ENCODE data around the gene RPAP3. TPM values are rescaled to one million over a fixed set of nuclear protein-coding genes. Genes with fewer than 3 reads are reported as not detected.

The RPAP3 gene
- total RNA-seq, 2 experiments from 2014 or later = 21.6 to 53.9 TPM

- ChIA-PET POLR2A (interaction anchor here (0.8 to 1.8 kb wide), 2 partner anchors 11 to 12 kb away, joined by 3 to 6 read pairs; no protein-coding TSS in a partner anchor), CTCF (ENCODE audit: unreplicated experiment) (no interaction called here)
- no peaks in the 10 kb centered on the region for H4K20me1 ChIP-seq (ENCODE audit: insufficient read depth, low read length)
- H3K36me3 ChIP-seq (ENCODE audit: insufficient read depth, low read length) = no peaks in the 10 kb centered on the region
- intact Hi-C loops (cut with micrococcal nuclease; ENCODE audit: unreplicated experiment) = no loop called here
- H3K4me2 ChIP-seq (ENCODE audit: low read length) = peak overlapping the region; percentile 62
- H3K27ac ChIP-seq (ENCODE audit: low read depth, low read length, poor library complexity, severe bottlenecking) = peak overlapping the region; percentile 9
- no peak for DNase-seq (ENCODE audit: low spot score)
- no peaks in the 10 kb centered on the region for H3K9me3 ChIP-seq (ENCODE audit: low read length)
- H3K4me3 ChIP-seq (ENCODE audit: low read depth, low read length, poor library complexity, severe bottlenecking) = peak overlapping the region; percentile 10
- TF ChIP-seq EZH2phosphoT487 (IDR thresholded peaks at IDR 0.05; ENCODE audit: borderline replicate concordance, low read depth, low read length) (no peak), CTCF (conservative IDR thresholded peaks at IDR 0.05; ENCODE audit: low read length) (no peak)
- H2AFZ ChIP-seq (ENCODE audit: low read length) = no peak overlapping the region
- H3K4me1 ChIP-seq (ENCODE audit: insufficient read depth, low read length, poor library complexity, severe bottlenecking) = peaks cover 40% of the 10 kb centered on the region
- no peaks in the 10 kb centered on the region for H3K79me2 ChIP-seq (ENCODE audit: insufficient read depth, low read depth, low read length)
- BruUV-seq (replicated peaks) = no TSS peak
- H3K9me2 ChIP-seq (ENCODE audit: insufficient read depth, low read length) = no peaks in the 10 kb centered on the region
Observed at GRCh38 chr12:47746523-47746922, 40.7 kb upstream of the RPAP3 start.

- CTCF ChIA-PET (ENCODE audit: unreplicated experiment) = no interaction called here
- no peak for TF ChIP-seq EZH2phosphoT487 (IDR thresholded peaks at IDR 0.05; ENCODE audit: borderline replicate concordance, low read depth, low read length)
- no peak for TF ChIP-seq CTCF (conservative IDR thresholded peaks at IDR 0.05; ENCODE audit: low read length)
- DNase-seq (ENCODE audit: low spot score) = no peak
- no peaks in the 10 kb centered on the region for H3K9me2 ChIP-seq (ENCODE audit: insufficient read depth, low read length)
- H4K20me1 ChIP-seq (ENCODE audit: insufficient read depth, low read length) = no peaks in the 10 kb centered on the region
- no peak overlapping the region for H3K27ac ChIP-seq (ENCODE audit: low read depth, low read length, poor library complexity, severe bottlenecking)
- peak overlapping the region; percentile 62; the same call in 1 of the 2 replicates for H3K4me2 ChIP-seq (ENCODE audit: low read length)
- H2AFZ ChIP-seq (ENCODE audit: low read length) = no peak overlapping the region
- no peaks in the 10 kb centered on the region for H3K79me2 ChIP-seq (ENCODE audit: insufficient read depth, low read depth, low read length)
- no peaks in the 10 kb centered on the region for H3K36me3 ChIP-seq (ENCODE audit: insufficient read depth, low read length)
- no peak overlapping the region for H3K4me3 ChIP-seq (ENCODE audit: low read depth, low read length, poor library complexity, severe bottlenecking)
- no TSS peak for BruUV-seq (replicated peaks)
- peaks cover 41% of the 10 kb centered on the region for H3K4me1 ChIP-seq (ENCODE audit: insufficient read depth, low read length, poor library complexity, severe bottlenecking)
- POLR2A ChIA-PET = no interaction called here
- intact Hi-C loops (cut with micrococcal nuclease; ENCODE audit: unreplicated experiment) = no loop called here
- no peaks in the 10 kb centered on the region for H3K9me3 ChIP-seq (ENCODE audit: low read length)
Observed at GRCh38 chr12:47746073-47746472, 40.2 kb upstream of the RPAP3 start.

DNA sequence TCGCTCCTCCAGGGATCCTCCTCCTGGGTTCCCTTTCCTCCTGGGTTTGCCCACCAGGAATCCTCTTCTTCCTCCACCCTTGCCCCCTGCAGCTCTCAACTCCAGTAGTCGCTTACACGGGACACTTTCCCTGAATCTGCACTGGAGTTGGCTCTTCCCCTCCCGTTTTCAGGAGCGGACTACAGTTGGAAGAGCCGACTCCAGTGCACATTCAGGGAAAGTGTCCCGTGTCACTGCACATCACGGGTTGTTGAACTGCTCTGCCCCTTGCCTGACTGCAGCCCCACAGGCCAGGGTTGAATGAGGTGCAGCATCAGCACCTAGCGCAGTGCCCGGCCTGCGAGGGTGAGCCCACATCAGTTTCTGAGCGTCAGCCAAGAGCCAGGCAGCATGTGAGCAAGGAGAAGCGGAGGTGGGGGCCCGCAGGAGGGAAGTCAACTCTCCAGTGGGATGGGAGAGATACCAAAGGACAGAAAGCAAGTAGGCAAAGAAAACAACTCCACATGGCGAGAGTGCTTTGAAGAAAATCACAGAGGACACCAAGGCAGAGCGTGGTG lies 39.7 kb upstream of the RPAP3 start:
- no peak overlapping the region for H3K4me2 ChIP-seq (ENCODE audit: low read length)
- POLR2A ChIA-PET = interaction anchor here (0.9 to 1.9 kb wide), 2 partner anchors 12 to 27 kb away, joined by 4 read pairs; partner anchors contain the start of gene SLC48A1
- no peaks in the 10 kb centered on the region for H3K9me3 ChIP-seq (ENCODE audit: low read length)
- no peak overlapping the region for H2AFZ ChIP-seq (ENCODE audit: low read length)
- intact Hi-C loops (cut with micrococcal nuclease; ENCODE audit: unreplicated experiment) = no loop called here
- H3K36me3 ChIP-seq (ENCODE audit: insufficient read depth, low read length) = no peaks in the 10 kb centered on the region
- DNase-seq (ENCODE audit: low spot score) = no peak
- no peaks in the 10 kb centered on the region for H3K9me2 ChIP-seq (ENCODE audit: insufficient read depth, low read length)
- BruUV-seq (replicated peaks) = no TSS peak
- no peak overlapping the region for H3K27ac ChIP-seq (ENCODE audit: low read depth, low read length, poor library complexity, severe bottlenecking)
- H3K4me1 ChIP-seq (ENCODE audit: insufficient read depth, low read length, poor library complexity, severe bottlenecking) = peaks cover 42% of the 10 kb centered on the region
- TF ChIP-seq EZH2phosphoT487 (IDR thresholded peaks at IDR 0.05; ENCODE audit: borderline replicate concordance, low read depth, low read length) (no peak), CTCF (conservative IDR thresholded peaks at IDR 0.05; ENCODE audit: low read length) (no peak)
- no peaks in the 10 kb centered on the region for H4K20me1 ChIP-seq (ENCODE audit: insufficient read depth, low read length)
- CTCF ChIA-PET (ENCODE audit: unreplicated experiment) = interaction anchor here (4.4 kb wide), 1 partner anchor 22 kb away, joined by 74 read pairs; no protein-coding TSS in a partner anchor
- H3K4me3 ChIP-seq (ENCODE audit: low read depth, low read length, poor library complexity, severe bottlenecking) = no peak overlapping the region
- no peaks in the 10 kb centered on the region for H3K79me2 ChIP-seq (ENCODE audit: insufficient read depth, low read depth, low read length)
